HCT116 (cell line): Measurements from ENCODE around the gene PRSS2. TPM values are rescaled to one million over a fixed set of nuclear protein-coding genes. Genes with fewer than 3 reads are reported as not detected.

ENCODE experiments used
- ATAC-seq: fragments of 200-7000 bp; cut with Tn5 transposase; 2 replicates; pipeline ENCODE4 v1.9.1; 2020; ENCODE audit warnings: mild to moderate bottlenecking, moderate library complexity
- BruUV-seq: library from RNA; stranded (reverse); fragments of 400-500 nt; replicated peaks from 2 replicates; lab custom pipeline; 2021; lab: Mats Ljungman, UMichigan
- CTCF ChIA-PET: fragments of 300-600 bp; sonication (Branson Sonifier 250); formaldehyde crosslinking; loops from one replicate; lab custom pipeline; 2021; ENCODE audit warnings: antibody characterized with exemption; lab: Charles Lee
- POLR2A ChIA-PET: fragments of 300-600, 350-600 bp; sonication (Branson Sonifier 250); formaldehyde crosslinking; loops from one replicate; lab custom pipeline; 2021; ENCODE audit warnings: antibody characterized with exemption; lab: Charles Lee
- RAD21 ChIA-PET, 2 experiments: fragments of 300-600 bp; sonication (Branson Sonifier 250); formaldehyde crosslinking; loops; one replicate each; lab custom pipeline; 2023; ENCODE audit warnings: low total read pairs in 2 of 2; ENCODE audit not compliant: uncharacterized antibody in 2 of 2, unreplicated experiment in 2 of 2, low non-redundant PET in 1 of 2; lab: Charles Lee
- DNase-seq: peaks from one replicate; pipeline ENCODE4 v3.0.0-alpha.2; 2010; ENCODE audit warnings: low read depth, low spot score
- H2AFZ ChIP-seq: fragments of 200-600 bp; shearing (Covaris generic), sonication (generic); 2 replicates; pipeline ENCODE4 v1.6.1; 2017; ENCODE audit warnings: low read depth, mixed run types, mixed read lengths, antibody characterized with exemption, low read length; ENCODE audit not compliant: poor library complexity, severe bottlenecking
- H3K27ac ChIP-seq: 2 replicates; pipeline ENCODE4 v1.5.1; 2012; ENCODE audit warnings: low read depth, low read length
- H3K27me3 ChIP-seq: fragments of 200-600 bp; sonication (generic); 2 replicates; pipeline ENCODE4 v1.6.1; 2016; ENCODE audit warnings: mixed run types, low read length, mixed read lengths; ENCODE audit not compliant: insufficient read depth
- H3K36me3 ChIP-seq, 2 experiments: fragments of 200-500 bp in 1 of 2; fragments of 200-600 bp in 1 of 2; sonication (Bioruptor generic) in 1 of 2; sonication (generic) in 1 of 2; 2 replicates each; pipeline versions ENCODE4 v1.5.1 to v1.6.1; 2014 to 2016; ENCODE audit warnings: low read length in 2 of 2, inconsistent platforms in 1 of 2, mixed read lengths in 1 of 2, mixed run types in 1 of 2; ENCODE audit not compliant: insufficient read depth in 2 of 2, control insufficient read depth in 1 of 2
- H3K4me1 ChIP-seq, 2 experiments: fragments of 200-600 bp in 1 of 2; sonication (generic) in 1 of 2; 2 replicates each; pipeline versions ENCODE4 v1.5.1 to v1.6.1; 2012 to 2017; ENCODE audit warnings: low read length in 2 of 2, inconsistent platforms in 1 of 2, mild to moderate bottlenecking in 1 of 2, mixed read lengths in 1 of 2, mixed run types in 1 of 2, moderate library complexity in 1 of 2; ENCODE audit not compliant: insufficient read depth in 2 of 2, control insufficient read depth in 1 of 2
- H3K4me2 ChIP-seq: fragments of 200-600 bp; sonication (generic); 2 replicates; pipeline ENCODE4 v1.6.1; 2017; ENCODE audit warnings: mixed run types, low read length, mixed read lengths
- H3K4me3 ChIP-seq, 2 experiments: fragments of 200-600 bp in 1 of 2; sonication (generic) in 1 of 2; replicated peaks in 1 of 2; 2 replicates each; pipeline ENCODE4 v1.5.1; 2011 to 2016; ENCODE audit warnings: low read length in 2 of 2, control low read depth in 1 of 2, low read depth in 1 of 2, mild to moderate bottlenecking in 1 of 2, mixed read lengths in 1 of 2, mixed run types in 1 of 2
- H3K79me2 ChIP-seq: fragments of 200-600 bp; sonication (generic); 2 replicates; pipeline ENCODE4 v1.6.1; 2017; ENCODE audit warnings: mild to moderate bottlenecking, mixed run types, low read length, moderate library complexity, mixed read lengths; ENCODE audit not compliant: insufficient read depth
- H3K9ac ChIP-seq: fragments of 200-600 bp; sonication (generic); 2 replicates; pipeline ENCODE4 v1.6.1; 2016; ENCODE audit warnings: low read length, mixed read lengths
- H3K9me2 ChIP-seq: fragments of 200-600 bp; sonication (generic), shearing (Covaris generic); 2 replicates; pipeline ENCODE4 v1.6.1; 2017; ENCODE audit warnings: mixed run types, mild to moderate bottlenecking, moderate library complexity; ENCODE audit not compliant: insufficient read depth
- H3K9me3 ChIP-seq, 2 experiments: fragments of 200-500 bp in 1 of 2; fragments of 200-600 bp in 1 of 2; sonication (Bioruptor generic) in 1 of 2; sonication (generic) in 1 of 2; 2 replicates each; pipeline ENCODE4 v1.6.1; 2014 to 2017; ENCODE audit warnings: low read length in 2 of 2, mixed read lengths in 2 of 2, inconsistent platforms in 1 of 2, low read depth in 1 of 2, mild to moderate bottlenecking in 1 of 2, mixed run types in 1 of 2, moderate library complexity in 1 of 2; ENCODE audit not compliant: control insufficient read depth in 1 of 2, insufficient read depth in 1 of 2
- H4K20me1 ChIP-seq: fragments of 200-600 bp; sonication (generic), shearing (Covaris generic); 2 replicates; pipeline ENCODE4 v1.6.1; 2017; ENCODE audit warnings: mixed run types, mild to moderate bottlenecking, moderate library complexity; ENCODE audit not compliant: insufficient read depth
- ATF3 ChIP-seq: IDR thresholded peaks from 2 replicates; pipeline ENCODE4 v1.6.1; 2012
- CEBPB ChIP-seq: IDR thresholded peaks from 2 replicates; pipeline ENCODE4 v1.6.1; 2012; ENCODE audit warnings: low read depth
- CTCF ChIP-seq, 3 experiments: fragments of 200-600 bp in 1 of 3; sonication (generic) in 1 of 3; IDR thresholded peaks in 2 of 3; conservative IDR thresholded peaks in 1 of 3; 2 replicates each; pipeline ENCODE4 v1.5.1; 2012 to 2017; ENCODE audit warnings: low read depth in 2 of 3, low read length in 2 of 3, antibody characterized with exemption in 1 of 3, borderline replicate concordance in 1 of 3, control low read depth in 1 of 3, mild to moderate bottlenecking in 1 of 3, mixed read lengths in 1 of 3, mixed run types in 1 of 3, moderate library complexity in 1 of 3; ENCODE audit not compliant: insufficient read depth in 1 of 3
- EGR1 ChIP-seq: IDR thresholded peaks from 2 replicates; pipeline ENCODE4 v1.6.1; 2012; ENCODE audit warnings: low read depth
- FOSL1 ChIP-seq: IDR thresholded peaks from 2 replicates; pipeline ENCODE4 v1.6.1; 2012; ENCODE audit warnings: low read depth
- JUND ChIP-seq: IDR thresholded peaks from 2 replicates; pipeline ENCODE4 v1.6.1; 2012
- MAX ChIP-seq: IDR thresholded peaks from 2 replicates; pipeline ENCODE4 v1.6.1; 2012
- POLR2A ChIP-seq: IDR thresholded peaks from 2 replicates; pipeline ENCODE4 v1.7.0; 2011; ENCODE audit warnings: borderline replicate concordance; ENCODE audit not compliant: insufficient read depth, insufficient read length; ENCODE audit errors: extremely low read depth
- POLR2AphosphoS5 ChIP-seq: IDR thresholded peaks from 2 replicates; pipeline ENCODE4 v1.6.1; 2011; ENCODE audit warnings: mild to moderate bottlenecking, low read depth, low read length, moderate library complexity
- RAD21 ChIP-seq: IDR thresholded peaks from 2 replicates; pipeline ENCODE4 v1.6.1; 2012; ENCODE audit warnings: low read depth, mild to moderate bottlenecking
- TCF7L2 ChIP-seq: IDR thresholded peaks from 2 replicates; pipeline ENCODE4 v1.7.0; 2011; ENCODE audit warnings: borderline replicate concordance, inconsistent platforms; ENCODE audit not compliant: insufficient read depth, insufficient read length; ENCODE audit errors: extremely low read depth
- ZBTB33 ChIP-seq: IDR thresholded peaks from 2 replicates; pipeline ENCODE4 v1.6.1; 2011; ENCODE audit warnings: mild to moderate bottlenecking, low read length, moderate library complexity; ENCODE audit not compliant: insufficient replicate concordance; ENCODE audit errors: extremely low read depth
- intact Hi-C: fragments of 100-400 bp; cut with micrococcal nuclease; formaldehyde crosslinking; loops from 2 replicates; pipeline ENCODE4 v1.10.0; 2022
- total RNA-seq: library from RNA; stranded (reverse); gene quantifications from one replicate; pipeline ENCODE4 v1.2.1, GENCODE V29; 2021; ENCODE audit not compliant: unreplicated experiment

PRSS2 gene
- total RNA-seq, 1 experiment from 2014 or later: 36.8 TPM

- intact Hi-C loops: no loop called here
- POLR2A ChIA-PET: no interaction called here
- DNase-seq: no peak
- Histone ChIP-seq H3K4me1 (no peaks in the 10 kb centered on the region), H3K9me2 (no peaks in the 10 kb centered on the region), H3K79me2 (no peaks in the 10 kb centered on the region), H2AFZ (no peak overlapping the region), H3K9ac (no peak overlapping the region), H3K27me3 (peaks cover 34% of the 10 kb centered on the region)
- BruUV-seq: no TSS peak
- TF ChIP-seq RAD21: no peak
- no peak for TF ChIP-seq CEBPB
- TF ChIP-seq POLR2A: no peak
- no peak for TF ChIP-seq ATF3
- no peak for TF ChIP-seq MAX
- TF ChIP-seq, all 23 proteins: peak for 0
- RAD21 ChIA-PET: no interaction called here
- no peaks in the 10 kb centered on the region for H4K20me1 ChIP-seq
- no peak overlapping the region for H3K27ac ChIP-seq
- no peaks in the 10 kb centered on the region for H3K9me3 ChIP-seq
- ATAC-seq: no peak
- H3K4me2 ChIP-seq: no peak overlapping the region
- no peaks in the 10 kb centered on the region for H3K36me3 ChIP-seq
- CTCF ChIA-PET: interaction anchor here (1.8 kb wide), 1 partner anchor 12 kb away, joined by 7 read pairs; no protein-coding TSS in a partner anchor
- no peak overlapping the region for H3K4me3 ChIP-seq
Observed at GRCh38 chr7:142771353-142771723, 568 bp downstream of the PRSS2 start.

GRCh38 chr7:142772051-142772450 lies 1.3 kb downstream of the PRSS2 start:
- Histone ChIP-seq H3K4me2 (no peak overlapping the region), H3K36me3 (no peaks in the 10 kb centered on the region), H3K9me3 (no peaks in the 10 kb centered on the region), H3K79me2 (no peaks in the 10 kb centered on the region), H3K27ac (no peak overlapping the region), H3K4me1 (no peaks in the 10 kb centered on the region), H4K20me1 (no peaks in the 10 kb centered on the region), H3K27me3 (peaks cover 31% of the 10 kb centered on the region), H3K9ac (no peak overlapping the region), H2AFZ (no peak overlapping the region), H3K9me2 (no peaks in the 10 kb centered on the region), H3K4me3 (no peak overlapping the region)
- TF ChIP-seq TCF7L2 (no peak), POLR2AphosphoS5 (no peak), EGR1 (no peak), CTCF (IDR thresholded peaks at IDR 0.05 in 2 of 3, conservative IDR thresholded peaks at IDR 0.05 in 1 of 3; ENCODE audit: borderline replicate concordance in 1 of 3, insufficient read depth in 1 of 3, low read depth in 2 of 3, low read length in 2 of 3) (no peak), CEBPB (no peak), ATF3 (no peak), ZBTB33 (no peak), FOSL1 (no peak), JUND (no peak)
- ATAC-seq: no peak
- ChIA-PET CTCF (interaction anchor here (1.8 kb wide), 1 partner anchor 11 kb away, joined by 7 read pairs; no protein-coding TSS in a partner anchor), POLR2A (no interaction called here), RAD21 (no interaction called here)
- BruUV-seq: no TSS peak
- intact Hi-C loops: no loop called here
- no peak for DNase-seq
